ENCODE data around the gene NKX2-3.
A peak's percentile ranks its signal among the peaks of the same experiment; 100 is the strongest.

The NKX2-3 gene

DNA sequence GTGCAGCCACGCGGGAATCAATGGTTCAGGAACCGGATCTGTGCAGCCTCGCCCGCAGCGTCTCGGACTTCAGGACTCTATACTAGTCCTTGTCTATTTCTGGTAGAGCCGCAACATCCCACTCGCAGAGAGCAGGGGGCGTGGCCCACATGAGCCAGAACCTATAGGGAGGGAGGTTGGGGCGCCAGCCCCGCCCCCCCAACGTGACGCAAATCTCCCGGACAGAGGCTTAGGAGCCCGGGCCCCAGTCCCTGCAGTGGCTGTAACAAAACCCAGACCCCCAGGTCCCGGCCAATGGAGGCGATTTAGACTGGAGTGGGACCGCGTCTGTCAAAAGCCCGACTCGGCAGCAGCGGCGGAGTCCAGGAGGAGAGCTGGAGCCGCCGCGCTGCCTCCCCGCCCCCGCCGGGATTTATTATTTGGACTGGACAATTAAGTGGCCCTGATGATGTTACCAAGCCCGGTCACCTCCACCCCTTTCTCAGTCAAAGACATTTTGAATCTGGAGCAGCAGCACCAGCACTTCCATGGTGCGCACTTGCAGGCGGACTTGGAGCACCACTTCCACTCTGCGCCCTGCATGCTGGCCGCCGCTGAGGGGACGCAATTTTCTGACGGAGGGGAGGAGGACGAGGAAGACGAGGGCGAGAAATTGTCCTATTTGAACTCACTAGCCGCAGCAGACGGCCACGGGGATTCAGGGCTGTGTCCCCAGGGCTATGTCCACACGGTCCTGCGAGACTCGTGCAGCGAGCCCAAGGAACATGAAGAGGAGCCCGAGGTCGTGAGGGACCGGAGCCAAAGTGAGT lies at the start of gene NKX2-3:
TSS of gene NKX2-3 (plus strand) at position 256 of the 809 bp plus-strand sequence. CDS start at position 446, 190 bp downstream.
- peak; percentile 33 for DNase-seq (ENCODE audit: low read depth)
- TF ChIP-seq, protein P1, sequence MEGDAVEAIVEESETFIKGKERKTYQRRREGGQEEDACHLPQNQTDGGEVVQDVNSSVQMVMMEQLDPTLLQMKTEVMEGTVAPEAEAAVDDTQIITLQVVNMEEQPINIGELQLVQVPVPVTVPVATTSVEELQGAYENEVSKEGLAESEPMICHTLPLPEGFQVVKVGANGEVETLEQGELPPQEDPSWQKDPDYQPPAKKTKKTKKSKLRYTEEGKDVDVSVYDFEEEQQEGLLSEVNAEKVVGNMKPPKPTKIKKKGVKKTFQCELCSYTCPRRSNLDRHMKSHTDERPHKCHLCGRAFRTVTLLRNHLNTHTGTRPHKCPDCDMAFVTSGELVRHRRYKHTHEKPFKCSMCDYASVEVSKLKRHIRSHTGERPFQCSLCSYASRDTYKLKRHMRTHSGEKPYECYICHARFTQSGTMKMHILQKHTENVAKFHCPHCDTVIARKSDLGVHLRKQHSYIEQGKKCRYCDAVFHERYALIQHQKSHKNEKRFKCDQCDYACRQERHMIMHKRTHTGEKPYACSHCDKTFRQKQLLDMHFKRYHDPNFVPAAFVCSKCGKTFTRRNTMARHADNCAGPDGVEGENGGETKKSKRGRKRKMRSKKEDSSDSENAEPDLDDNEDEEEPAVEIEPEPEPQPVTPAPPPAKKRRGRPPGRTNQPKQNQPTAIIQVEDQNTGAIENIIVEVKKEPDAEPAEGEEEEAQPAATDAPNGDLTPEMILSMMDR (IDR thresholded peaks at IDR 0.05; ENCODE audit: low read length, missing control alignments): no peak
- no peak within 1 kb of the TSS for H3K4me3 ChIP-seq (replicated peaks; ENCODE audit: low read depth, low read length)

DNA sequence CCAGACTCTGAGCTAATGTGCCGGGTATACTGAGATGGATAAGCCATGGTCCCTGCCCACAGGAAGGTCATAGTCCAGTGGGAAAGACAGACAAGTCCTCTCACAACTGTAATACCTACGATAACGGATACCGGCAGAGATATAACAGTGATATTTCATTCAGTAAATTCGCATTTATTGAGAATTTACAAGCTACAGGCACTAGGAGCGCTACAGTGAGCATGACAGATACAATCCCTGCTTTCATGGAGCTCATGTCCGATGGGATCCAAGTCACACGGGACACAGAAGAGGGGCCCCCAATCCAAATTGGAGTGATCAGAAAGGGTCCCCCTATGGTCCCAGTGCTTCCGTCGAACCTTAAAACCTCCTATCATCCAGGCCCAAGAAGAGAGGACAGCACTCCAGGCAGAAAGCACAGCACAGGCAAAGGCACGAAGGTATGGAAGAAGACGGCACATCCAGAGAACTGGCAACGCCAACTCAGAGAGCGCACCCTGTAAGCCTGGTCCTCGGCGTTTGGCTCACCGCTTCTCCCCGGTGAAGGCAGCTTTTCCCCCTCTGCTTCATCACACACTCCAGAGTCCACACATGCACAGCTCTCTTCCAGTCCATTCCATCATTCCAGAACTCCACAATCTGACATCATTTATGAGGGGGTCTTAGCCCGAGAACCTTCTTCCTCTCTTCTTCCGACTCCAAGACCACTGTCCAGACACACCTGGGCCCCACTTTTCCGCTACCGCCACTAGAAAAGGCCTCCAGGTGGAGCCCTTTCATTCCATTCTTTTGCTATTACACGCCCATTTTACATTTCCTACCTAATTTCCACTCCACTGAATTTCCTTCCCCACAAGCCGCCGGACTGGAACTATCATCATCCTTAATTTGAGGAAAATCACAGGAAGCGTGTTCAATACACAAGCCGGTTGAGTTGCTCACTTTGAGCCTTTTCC lies 47.8 kb upstream of the NKX2-3 start:
- DNase-seq (ENCODE audit: low read depth): no peak
- no peak overlapping the region for H3K4me3 ChIP-seq (replicated peaks; ENCODE audit: low read depth, low read length)
- TF ChIP-seq, protein P1 (IDR thresholded peaks at IDR 0.05; ENCODE audit: low read length, missing control alignments): no peak

DNA sequence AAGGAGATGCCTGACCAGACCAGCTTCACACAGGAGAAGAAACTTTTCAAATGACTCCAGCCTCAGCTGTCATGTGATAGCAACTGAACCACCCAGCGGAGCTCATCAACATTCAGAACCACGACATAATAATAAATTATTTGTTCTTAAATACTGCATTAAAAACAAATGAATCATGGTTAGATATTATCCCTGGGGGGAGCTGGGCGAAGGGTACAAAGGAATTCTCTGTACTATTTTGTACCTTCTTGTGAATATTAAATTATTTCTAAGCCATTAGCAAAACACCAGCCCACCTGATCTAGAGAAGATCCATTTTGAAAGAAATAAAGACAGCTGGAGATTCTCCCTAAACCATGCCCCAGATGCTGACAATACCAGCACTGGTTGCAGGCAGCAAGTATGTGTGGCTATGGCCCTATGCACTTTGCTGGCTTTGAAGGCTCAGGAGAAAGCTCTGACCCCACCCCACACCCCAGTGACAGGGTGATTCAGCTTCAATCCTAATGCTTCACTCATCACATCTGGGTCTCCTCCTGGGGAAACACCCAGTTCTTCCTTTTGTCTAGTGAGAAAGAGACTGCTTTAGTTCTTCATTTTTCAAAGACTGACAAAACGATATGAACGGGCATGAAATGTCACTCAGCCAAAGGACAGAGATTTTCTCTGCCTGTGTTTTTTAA lies 45.5 kb upstream of the NKX2-3 start:
- DNase-seq (ENCODE audit: low read depth): no peak
- H3K4me3 ChIP-seq (replicated peaks; ENCODE audit: low read depth, low read length): no peak overlapping the region
- TF ChIP-seq, protein P1 (IDR thresholded peaks at IDR 0.05; ENCODE audit: low read length, missing control alignments): no peak

GRCh38 chr10:99489271-99489670 lies 43.5 kb upstream of the NKX2-3 start:
- TF ChIP-seq, protein P1 (IDR thresholded peaks at IDR 0.05; ENCODE audit: low read length, missing control alignments): no peak
- no peak overlapping the region for H3K4me3 ChIP-seq (replicated peaks; ENCODE audit: low read depth, low read length)
- no peak for DNase-seq (ENCODE audit: low read depth)

DNA sequence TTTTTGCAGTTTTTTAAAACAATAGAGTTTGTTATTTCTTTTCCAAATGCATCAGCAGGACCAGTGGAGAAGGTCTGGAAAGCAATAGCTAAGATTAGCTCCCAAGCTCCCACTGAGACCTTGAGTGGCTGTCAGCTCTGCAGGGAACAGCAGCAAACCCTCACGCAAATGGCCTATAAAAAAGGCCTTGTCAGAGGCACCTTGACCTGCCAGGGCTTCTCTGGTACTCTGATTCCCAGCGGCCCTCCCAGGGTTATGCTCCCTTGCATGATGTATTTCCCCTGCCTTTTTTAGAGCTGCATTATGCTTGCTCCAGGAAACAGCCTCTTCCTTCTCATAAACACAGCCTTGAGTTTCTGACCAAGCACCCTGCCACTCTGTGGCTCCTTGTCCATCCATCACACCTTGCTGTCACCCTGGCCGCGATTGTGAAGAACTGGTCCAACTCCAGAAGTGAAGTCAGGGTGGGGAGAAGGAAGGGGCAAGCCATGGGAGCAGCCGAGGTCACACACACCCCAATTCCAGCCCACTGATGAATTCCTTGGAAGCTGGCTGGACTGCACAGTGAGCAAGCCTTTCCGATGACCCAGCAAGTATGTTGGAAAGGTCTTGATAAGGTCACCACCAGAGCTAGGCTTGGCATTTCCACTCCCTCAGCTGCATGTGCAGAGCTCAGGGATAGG lies 35.3 kb upstream of the NKX2-3 start:
- H3K4me3 ChIP-seq (replicated peaks; ENCODE audit: low read depth, low read length): no peak overlapping the region
- DNase-seq (ENCODE audit: low read depth): no peak
- TF ChIP-seq, protein P1 (IDR thresholded peaks at IDR 0.05; ENCODE audit: low read length, missing control alignments): no peak

GRCh38 chr10:99506416-99506815 lies 26.3 kb upstream of the NKX2-3 start:
- TF ChIP-seq, protein P1 (IDR thresholded peaks at IDR 0.05; ENCODE audit: low read length, missing control alignments): no peak
- no peak overlapping the region for H3K4me3 ChIP-seq (replicated peaks; ENCODE audit: low read depth, low read length)
- DNase-seq (ENCODE audit: low read depth): no peak

Measured in fibroblast of pulmonary artery (primary cell).